Anterior cingulate cortex (tissue), 58 donors: ENCODE results near the gene SYNDIG1.

Experiments
- DNase-seq, 58 donors: peaks; one replicate each; lab custom pipeline; 2025; lab: John Stamatoyannopoulos, UW

The SYNDIG1 gene

DNA sequence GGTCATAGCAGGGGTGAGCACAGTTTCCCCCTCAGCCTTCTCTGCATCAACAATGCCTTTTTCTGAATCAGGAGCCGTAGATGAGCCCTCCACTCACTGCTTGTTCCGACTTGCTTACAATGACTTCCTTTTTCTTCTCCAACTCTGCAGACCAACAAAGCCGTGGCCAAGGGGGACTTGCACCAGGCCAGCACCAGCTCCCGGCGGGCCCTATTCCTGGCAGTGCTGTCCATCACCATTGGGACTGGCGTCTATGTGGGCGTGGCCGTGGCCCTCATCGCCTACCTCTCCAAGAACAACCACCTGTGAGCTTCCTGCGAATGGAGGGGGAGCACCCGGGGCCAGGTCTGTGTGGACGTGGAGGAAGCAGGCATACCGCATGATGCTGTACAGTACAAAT lies 195.8 kb downstream of the SYNDIG1 start:
- peak in 6 of 58 donors; percentile 17 to 41 (median 36) for DNase-seq

DNA sequence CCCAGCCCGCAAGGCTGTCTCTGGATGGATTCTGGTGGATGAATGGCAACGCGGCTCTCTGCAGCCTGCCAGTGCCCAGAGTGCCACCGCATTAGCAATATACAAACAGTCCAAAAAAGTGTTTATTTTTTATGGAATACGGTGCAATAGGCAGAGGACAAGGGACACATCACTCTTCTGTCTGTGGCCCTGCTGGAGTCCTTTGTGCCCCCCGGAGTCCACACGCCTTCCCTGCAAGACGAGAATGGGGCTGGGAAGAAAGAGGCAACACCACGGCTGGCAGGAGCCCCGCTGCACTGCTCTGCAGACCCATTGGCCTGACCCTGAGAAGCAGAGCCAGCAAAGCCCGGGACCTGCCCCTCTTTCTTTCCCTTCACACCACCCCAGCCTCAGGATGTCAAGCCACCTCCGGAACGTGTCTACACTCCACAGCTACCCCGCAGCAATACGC lies 196.3 kb downstream of the SYNDIG1 start:
- DNase-seq: no peak

DNA sequence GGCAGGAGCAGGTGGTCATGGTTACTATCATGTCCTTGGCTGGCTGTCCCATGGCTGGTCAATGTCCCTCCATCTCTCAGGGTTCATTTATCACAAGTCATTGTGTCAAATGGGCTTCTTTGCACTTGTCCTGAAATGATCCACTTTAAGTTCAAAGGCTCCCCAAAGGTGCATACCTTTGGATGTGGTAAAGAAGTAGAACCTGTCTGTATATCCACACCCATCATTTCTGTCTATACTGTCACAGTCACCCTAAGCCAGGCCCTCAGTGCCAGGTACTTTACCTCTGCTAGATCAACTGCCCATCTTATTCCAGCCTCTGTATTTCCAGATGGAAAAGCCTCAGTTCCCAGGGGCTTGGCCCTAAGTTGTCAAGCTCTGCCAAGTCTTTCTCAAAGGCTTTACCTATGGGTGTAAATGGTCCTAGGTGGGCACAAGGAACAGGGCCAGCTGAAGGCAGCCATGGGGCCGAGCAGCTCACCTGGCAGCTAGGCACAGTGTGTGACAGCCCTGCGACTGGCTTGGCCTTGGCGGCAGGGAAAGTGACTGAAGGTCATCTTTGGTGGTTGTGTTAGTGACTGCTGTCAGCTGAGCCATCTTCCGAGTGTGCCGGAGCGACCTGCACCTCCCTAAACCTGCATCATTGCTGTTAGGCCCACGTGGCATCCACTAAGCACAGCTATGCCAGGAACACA lies 198.4 kb downstream of the SYNDIG1 start:
- DNase-seq: no peak

DNA sequence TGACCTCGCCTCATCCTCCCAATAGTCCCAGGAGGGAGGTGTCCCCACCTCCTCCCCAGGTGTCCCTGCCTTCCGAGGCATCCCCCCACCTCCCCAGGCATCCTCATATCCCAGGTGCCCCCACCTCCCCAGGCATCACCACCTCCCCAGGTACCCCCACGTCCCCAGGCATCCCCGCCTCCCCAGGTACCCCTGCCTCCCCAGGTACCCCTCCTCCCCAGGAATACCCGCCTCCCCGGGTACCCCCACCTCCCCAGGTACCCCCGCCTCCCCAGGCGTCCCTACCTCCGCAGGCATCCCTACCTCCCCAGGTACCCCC lies 198.9 kb downstream of the SYNDIG1 start:
- no peak for DNase-seq

DNA sequence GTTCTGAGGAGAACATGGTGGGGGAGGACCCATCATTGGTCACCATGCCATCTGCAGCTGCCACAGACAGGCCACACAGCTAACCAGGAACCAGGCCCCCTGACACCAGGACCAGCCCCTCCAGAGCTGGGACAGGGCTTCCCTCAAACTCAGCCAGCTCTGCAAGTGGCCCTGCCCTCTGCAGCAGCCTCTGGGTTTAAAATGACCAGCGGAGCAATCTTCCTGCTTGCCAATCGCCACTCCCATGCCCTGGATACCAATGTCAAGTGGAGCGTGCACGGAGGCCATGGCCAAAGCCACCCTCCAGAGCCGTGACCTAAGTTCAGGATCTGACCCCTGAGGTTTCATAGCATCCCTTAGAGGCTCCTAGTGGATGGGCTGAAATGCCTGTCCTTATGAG lies 199.4 kb downstream of the SYNDIG1 start:
- no peak for DNase-seq

DNA sequence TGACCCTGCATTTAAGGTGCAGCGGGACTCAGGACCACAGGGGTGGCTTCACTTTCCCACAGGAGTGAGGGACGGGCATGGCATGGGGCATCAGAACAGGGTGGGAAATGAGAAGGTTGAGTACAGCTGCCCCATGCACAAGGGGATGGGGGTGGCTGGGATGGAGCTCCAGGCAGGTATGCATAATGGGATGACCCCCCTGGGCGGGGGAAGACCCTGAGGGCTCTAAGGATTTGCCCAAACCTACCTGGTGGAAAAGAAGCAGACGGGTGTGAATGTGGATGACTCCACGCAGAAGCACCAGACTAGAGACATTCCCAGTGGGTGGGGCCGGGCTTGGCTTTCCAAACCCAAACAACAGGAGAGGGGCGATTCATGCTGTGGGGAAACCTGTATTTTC lies 200.3 kb downstream of the SYNDIG1 start:
- DNase-seq: no peak

DNA sequence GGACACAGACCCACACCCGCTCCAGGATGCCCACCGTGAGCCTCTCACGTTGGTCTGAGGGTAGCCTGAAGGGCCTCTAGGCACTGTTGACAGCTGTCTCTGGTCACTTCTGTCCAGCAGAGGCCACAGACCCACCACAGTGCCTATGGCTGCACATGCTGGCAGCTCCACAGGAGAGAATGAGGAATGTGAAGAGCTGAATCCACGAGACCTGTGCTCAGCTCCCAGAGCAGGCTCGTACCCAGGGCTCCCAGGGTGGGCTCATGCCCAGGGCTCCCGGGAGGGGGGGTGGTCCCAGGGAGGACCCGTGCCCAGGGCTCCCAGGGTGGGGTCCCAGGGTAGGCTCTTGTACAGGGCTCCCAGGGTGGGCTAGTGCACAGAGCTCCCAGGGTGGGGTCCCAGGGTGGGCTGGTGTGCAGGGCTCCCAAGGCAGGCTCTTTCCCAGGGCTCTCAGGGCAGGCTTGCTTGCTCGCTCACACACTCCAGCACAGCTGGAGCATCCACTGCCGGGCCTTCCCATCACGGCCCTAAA lies 201.0 kb downstream of the SYNDIG1 start:
- DNase-seq: no peak

DNA sequence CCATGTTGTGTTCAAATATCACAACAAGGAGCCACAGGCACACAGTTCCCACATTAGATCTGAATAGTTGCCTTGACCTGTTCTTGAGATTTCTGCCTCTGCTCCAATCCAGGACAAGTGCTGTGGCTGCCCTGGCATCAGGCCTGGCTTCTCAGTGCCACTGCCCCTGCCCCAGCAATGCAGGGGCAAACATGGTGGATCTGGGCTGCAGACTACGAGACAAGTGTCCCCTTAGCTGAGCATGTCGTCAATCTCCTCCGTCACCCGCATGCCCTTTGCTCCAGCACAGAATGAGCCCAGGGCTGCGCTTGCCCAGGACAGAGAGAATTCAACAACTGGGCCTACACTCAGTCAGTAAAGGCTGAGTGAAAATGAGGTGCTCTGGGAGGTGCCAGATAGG lies 201.6 kb downstream of the SYNDIG1 start:
- no peak for DNase-seq

DNA sequence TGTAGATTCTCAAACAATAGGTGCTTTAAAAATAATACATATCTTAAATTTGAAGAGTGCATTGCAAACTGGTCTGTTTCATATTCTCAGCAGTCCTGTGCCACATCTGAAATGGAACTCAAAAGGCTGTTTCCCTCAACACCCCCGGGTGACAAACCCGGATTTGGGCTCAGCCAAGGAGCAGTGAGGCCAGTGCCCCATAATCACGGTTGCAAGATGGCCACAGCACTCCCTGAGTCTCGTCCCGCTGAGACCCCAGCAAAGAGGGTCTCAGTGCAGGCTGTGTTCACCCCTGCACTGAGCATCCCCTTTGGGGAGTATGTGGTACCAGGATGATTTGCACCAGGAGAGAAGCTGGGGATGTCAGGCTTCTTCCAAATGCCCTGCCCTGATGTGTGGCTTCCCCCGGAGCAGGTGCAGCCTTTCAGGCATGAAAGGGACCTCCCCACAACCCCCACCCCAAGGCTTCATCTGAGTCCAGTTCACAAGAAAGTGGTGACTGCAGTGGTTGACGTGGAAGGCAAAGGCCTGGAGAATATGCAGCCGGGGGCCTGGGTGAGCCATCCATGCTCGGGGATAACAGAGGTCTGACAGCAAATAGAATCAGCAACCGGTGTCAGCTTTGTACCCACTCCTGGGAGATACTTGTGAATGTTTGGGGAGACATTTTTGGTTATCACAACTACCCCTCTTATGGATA lies 202.9 kb downstream of the SYNDIG1 start:
- DNase-seq: no peak

DNA sequence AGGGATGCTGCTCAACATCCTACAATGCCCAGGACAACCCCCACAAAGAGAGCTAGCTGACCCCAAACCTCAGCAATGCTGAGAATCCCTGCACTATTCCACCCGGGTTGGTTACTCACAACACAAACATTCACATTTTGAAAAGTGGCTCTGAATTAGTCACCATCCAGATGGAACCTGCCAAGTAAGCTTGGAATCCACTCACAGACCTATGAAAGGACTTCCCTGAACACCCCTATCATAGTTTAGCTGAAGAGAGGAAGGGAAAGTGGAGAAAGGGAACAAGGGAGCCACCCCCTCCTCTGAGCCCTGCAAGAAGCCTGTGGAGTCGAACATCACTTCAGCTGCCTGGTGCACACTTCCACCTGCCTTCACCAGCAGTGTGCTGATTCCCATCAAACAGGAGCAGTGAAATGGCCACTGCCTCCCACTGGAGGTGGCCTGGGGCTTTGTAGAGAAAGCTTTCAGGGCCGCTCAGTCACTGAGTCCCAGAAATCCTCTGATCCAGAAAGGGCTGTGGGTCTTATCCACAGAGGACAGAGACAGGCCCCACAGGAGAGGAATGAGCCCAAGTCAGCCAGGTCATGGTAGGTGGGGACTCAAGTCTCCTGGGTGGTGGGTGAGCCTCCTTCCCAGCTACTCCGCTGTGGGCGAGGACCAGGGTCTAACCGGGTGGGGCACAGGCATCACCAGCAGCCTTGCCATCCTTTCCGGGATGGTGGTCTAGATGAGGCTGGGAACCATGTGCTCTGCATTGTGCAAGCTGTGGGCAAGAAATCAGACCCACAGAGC lies 203.7 kb downstream of the SYNDIG1 start:
- no peak for DNase-seq

DNA sequence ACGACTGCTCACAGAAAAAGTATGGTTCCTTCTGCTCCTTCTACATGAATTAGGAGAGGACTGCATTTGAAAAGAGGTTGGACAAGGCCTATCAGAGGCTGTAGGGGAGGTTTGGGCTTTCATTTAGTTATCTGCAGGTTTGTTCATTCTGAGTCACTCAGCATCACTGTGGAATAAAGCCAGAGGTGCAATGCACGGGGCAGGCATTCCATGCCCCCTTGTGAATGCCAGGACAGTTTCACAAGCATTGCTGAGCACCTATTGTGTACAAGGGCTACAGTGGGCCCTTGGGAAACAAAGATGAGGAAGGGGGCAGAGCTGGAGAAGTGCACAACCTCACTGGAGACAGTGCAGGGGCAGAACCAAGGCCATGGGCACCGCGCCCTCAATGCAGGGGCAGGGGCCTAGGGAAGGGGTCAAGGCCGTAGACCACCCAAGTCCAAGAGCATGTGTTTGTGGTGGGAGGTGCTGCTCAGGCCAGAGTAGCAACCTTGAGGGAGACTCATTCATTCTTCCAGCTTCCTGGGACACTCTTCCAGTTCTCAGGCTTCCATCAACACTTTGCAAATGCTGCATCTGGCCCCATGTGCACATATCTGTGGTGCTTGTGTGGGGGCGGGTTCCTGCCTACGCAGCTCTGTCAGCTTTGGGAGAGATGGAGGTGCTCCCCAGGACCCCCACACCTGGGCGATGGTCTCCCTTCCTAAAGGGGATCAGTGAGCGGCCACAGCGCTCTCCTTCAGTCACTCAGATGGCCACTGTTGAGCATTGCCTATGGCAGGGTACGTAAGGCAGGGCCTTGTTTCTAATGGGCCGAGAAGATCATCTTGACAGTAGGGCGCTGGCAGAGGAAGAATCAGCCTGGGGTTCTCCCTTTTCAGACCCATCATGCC lies 204.5 kb downstream of the SYNDIG1 start:
- DNase-seq: no peak

DNA sequence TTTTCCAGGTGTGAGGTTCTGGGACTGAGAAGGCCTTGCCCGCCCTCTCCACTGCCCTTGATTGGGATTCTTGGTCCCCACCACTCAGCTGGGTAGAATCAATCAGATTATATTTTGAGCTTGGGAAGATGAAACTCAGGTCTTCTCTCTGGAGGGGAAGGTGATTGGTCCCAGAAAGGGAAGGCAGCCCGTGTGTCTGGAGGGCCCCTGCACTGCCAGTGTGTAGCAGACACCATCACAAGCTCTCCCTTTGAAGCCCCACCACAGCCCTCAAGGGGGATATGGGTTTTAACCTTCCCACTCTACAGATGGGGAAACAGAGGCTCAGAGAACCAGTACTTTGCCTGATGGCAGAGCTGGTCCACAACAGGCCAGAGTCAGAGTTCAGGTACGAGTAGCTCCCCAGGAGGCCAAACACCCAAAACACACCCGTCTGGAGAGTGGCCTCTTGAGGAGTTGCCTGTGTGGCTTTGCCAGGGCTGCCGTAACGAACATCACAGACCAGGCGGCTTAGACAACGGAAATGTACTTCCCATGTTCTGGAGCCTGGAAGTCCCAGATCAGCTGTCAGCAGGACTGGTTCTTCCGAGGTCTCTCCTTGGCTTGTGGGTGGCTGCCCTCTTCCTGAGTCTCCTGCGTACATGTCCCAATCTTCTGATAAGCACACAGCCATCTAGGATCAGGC lies 205.6 kb downstream of the SYNDIG1 start:
- DNase-seq: no peak

DNA sequence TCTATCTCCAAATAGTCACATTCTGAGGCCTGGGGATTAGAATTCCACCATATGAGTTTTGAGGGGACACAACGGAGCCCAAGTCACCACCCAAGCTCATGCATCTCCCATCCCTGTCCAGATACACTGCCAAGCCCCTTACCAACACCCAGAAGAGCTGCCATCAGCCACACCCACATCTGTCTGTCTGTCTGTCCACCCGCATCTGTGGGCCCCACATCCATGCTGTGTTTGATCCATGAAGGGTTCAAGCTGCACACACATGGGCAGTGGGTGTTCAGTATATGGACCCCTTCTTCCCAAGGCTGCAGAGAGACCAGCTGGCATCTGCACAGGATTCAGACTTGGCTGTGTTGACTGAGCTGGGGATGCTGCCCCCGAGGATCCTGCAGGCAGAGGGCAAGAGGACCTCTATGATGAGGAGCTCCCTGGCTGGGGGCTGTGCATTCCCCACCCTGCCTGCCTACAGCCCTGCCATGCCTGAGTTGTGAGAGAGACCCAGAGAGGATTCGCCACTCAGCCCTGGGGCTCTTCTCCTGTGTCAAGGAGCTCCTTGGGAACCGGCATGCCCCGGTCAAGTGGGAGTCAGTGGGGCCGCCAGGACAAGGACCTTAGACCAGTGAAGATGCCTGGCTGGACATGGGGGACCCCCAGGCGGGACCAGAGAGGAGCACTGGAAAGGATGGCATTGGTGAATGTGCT lies 206.4 kb downstream of the SYNDIG1 start:
- DNase-seq: no peak

DNA sequence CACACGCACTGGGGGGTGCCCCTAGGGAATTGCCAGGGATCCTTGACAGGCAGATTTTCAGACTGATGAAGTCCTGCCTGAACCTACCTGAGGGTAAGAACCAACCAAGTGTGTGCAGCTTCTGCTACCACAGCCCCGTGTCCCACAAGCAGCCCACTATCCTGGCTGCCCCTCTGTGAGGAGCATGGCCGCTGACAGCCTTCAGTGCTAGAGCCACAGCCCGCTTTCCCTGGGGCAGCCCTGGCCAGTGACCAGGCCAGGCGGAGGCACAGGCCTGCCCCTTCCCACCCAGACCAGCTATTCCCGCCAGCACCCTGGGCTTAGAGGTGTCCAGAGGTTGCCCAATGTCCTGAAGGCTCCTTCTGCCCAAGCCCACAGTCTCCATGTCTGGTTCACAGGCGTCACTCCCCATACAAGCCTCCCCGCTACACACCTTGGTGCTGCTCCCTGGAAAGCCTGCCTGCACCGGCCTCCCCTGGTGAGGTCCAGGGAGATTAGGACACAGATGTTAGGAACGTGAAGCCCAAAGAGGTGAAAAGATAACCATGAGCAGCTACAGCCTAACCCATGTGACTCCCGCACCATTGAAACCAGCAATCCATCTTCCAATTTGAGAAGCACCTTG lies 207.0 kb downstream of the SYNDIG1 start:
- no peak for DNase-seq

DNA sequence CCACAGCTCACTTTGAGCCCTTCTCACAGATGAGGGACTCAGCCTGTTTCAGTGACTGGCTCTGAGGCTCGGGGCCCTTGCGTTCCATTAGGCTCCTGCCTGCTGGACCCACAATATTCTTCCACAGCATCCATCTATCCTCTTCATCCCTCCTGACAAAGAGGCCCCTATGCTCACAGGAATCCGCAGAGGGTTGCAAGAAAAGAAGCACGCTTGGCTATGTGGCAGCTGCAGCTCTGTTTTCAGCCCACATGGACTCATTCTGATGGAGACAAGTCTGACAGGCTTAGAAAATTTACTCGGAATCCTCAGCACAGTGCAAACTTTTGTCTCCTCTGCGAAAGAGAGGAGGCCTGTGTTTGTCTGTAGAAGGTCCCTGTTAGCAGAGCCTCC lies 207.5 kb downstream of the SYNDIG1 start:
- peak in 2 of 58 donors; percentile 12 to 30 for DNase-seq

DNA sequence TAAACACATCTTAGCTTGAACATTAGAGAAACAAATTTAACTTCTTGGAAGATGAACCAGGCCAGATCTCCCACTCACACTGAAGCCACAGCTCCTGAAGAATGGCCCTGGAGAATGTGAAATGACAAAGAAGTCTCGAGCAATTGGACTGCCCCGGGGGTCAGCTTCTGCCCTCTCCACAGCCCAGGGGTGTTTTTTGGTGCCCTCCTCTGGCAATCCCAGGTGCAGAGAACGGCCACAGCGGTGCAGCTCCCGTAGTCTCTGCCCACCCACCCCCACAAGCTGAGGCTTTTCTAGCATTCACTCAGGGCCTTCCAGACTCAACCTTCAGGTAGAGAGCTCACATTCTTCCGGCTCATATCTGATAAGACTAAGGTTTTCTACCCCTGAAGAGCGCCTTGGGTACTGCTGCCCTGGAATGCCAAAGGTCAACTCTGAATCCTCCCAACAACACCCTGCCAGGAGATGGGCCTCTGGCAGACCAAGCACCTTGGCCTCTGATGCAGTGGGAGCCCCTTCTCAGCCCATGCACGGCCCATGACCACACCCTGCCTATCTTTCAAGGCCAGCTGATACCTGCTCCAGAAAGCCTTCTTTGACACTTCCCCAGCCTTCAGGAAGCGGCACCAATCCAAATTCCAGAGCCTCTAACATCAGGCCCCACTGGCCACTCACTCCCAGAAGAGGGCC lies 208.3 kb downstream of the SYNDIG1 start:
- DNase-seq: no peak

DNA sequence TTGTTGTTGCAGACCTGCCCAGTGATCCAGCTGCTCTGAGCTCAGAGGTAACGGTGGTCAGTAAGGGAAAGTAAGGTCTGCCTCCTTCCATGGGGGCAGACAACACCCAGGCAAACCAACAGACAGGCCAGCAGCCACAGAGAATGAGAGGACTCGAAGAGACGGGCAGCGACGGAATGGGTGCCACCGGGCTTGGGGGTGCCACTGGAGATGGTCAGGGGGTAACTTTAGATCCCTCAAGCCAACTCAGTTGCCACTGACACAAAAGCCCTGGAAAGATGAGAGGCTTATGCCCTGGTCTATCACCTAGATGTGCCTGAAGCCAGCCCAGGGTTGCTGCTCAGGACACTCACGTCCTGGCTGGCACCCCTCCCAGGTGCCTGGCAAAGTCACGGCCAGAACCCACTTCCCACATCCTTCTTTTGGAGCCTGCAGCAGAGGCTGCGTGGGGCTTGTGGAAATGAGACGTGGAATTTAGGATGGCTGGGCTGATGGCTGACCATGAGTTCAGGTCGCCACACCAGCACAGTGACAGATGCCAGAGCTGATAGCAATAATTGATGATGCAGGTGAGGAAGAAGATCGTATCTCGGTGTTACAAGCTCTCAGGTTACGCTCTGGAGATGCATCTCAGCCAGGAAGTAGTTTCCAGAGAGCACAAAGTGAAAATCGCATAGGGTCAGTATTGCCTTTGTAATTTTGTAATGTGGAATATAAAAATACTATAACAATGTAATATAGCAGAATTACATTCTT lies 209.1 kb downstream of the SYNDIG1 start:
- DNase-seq: no peak
